GM19043 (cell line): ENCODE data around the gene LIPT2.

Experiments used
- ATAC-seq: cut with Tn5 transposase; IDR thresholded peaks from one replicate; pipeline ENCODE4 v1.9.1; 2021; ENCODE audit warnings: low read depth; ENCODE audit not compliant: unreplicated experiment

The LIPT2 gene

DNA sequence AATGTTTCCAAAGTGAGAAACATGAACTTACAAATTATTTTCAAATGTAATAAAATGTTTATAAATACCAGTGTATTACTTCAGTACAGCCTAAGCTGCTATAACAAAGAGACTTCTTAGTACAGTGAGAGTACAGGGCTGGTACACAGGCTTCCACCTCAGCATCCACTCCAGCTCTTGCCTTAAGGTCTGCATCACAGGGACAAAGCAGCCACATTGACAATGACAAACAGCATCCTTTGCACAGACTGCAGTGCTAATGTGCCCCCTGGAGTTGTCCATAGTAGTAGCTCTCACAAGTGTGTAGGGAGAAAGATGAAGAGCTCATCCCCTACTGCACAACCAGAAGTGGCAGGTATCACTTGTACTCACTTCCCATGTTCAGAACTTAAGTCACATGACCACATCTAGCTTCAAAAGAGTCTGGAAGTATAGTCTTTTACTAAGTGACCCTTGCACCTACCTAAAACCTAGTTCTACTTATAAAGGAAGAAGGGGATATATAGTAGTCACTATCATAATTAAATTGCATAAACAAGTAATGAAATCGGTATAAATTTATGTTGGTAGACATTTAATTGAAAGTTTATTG lies 10.7 kb upstream of the LIPT2 start:
- ATAC-seq: no peak

GRCh38 chr11:74494916-74495315 lies 1.4 kb upstream of the LIPT2 start:
- ATAC-seq: no peak

DNA sequence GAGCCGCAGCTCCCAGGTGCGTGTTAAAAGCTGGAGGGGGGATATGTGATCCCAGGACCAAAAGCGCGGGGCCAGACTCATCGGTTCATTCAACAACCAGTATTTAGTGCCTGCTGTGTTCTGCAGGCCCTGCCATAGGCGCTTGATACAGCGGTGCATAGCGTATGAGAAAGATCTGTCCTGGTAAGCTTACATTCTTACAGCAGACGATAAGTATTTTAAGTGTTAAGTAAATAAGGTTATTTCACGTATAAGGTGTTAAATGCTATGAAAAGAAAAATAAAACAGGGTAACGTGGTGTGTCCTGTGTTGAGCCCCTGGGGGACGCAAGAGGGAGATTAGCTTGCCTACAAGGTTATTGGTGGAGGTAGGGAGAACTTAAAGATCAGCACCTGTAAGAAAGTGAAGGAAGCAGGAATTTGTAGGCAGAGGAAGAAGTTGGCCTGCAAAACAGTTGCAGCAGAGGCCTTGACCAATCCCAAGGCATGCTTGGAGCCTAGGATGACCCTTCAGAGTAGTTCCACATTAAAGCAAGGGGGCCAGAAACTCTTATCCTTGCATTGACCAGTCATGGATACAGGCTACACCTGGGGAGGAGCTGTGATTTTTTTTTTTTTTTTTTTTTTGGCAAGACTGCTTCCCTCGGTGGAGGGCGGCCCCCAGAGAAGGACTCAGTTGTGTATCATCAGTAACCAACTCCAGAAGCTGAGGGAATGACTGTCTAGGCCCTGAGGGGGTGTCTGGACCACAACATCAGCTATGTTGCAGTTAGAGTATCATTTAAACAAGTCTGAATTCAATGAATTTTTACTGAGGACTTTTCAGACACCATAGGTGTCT lies 487 bp upstream of the LIPT2 start:
- ATAC-seq: no peak

GRCh38 chr11:74492084-74492483 lies 1.4 kb downstream of the LIPT2 start:
- no peak for ATAC-seq

GRCh38 chr11:74490941-74491340 lies 2.6 kb downstream of the LIPT2 start:
- no peak for ATAC-seq

GRCh38 chr11:74487875-74488274 lies 5.6 kb downstream of the LIPT2 start:
- no peak for ATAC-seq

- ATAC-seq: no peak
These were observed 7.7 kb downstream of the LIPT2 start for GRCh38 chr11:74485868-74486267.

DNA sequence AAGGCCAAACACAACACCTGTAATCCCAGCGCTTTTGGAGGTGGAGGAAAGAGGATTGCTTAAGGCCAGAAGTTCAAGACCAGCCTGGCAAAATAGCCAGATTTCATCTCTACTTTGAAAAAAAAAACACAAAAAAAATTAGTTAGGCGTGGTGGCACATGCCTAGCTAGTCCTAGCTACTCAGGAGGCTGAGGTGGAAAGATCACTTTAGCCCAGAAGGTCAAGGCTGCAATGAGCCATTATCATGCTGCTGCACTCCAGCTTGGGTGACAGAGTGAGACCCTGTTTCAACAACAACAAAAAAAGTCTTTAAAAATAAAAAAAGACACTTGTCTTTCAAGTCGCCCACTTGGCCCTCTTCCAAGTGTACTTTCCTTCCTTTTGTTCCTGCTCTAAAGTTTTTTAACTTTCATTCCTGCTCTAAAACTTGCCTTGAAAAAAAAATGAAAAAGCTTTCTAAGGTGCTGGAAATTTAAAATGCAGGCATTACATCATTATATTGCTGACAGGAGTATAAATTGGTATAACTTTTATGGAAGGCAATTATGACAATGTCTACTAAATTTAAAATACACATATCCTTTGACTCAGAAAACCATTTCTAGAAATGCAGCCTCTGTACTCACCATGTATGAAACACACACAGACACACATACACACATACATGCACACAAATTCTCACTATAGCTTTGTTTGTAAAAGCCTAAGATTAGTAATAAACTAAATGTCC lies 12.7 kb downstream of the LIPT2 start:
- no peak for ATAC-seq

GRCh38 chr11:74479732-74480123 lies 13.8 kb downstream of the LIPT2 start:
- no peak for ATAC-seq

DNA sequence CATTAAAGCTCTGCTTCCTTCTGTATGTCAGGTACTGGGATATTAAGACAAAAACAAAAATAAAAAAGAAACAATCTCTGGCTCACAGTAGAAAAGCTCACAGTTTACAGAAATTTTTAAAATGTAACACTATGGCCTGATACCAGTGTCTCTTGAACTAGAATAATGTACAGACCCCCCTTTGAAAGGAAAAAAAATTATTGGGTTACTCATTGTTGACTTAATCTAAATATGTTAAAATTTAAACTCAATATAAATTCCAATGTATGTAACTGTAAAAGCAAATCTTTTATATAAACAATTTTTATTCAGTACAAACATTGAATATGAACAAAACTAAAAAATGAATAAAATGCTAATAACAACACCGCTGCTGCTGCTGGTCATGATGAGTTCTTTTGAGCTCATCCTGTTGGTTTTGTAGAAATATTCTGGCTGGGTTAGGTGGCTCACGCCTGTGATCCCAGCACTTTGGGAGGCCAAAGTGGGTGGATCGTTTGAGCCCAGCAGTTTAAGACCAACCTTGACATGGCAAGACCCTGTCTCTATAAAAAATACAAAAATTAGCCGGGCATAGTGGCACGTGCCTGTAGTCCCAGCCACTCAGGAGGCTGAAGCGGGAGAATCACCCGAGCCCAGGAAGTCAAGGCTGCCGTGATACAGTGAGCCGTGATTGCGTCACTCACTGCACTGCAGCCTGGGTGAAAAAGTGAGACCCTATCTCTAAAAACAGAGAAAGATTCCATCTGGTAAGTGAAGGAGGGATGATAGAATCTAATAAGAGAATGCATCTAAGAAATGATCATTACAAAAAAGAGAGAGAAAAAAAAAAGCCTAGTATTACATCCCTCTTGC lies 14.4 kb downstream of the LIPT2 start:
- ATAC-seq: no peak

DNA sequence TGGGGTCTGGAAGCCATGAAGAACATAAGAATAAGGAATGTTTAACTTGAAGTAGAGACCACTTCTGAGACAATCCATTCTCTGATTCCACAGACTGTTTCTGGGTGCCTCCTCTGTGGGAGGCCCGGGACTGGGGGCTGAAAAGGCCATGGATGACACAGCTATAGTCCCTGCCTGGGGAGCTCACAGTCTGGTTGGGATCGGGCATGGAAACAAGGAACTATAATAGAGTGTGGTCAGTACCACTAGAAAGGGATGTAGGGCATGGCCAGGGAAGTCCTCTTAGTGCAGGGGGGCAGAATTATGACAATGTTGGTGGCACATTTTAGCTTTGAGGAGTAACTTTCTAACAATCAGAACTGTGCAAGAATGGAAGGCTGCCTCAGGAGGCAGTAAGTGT lies 17.0 kb downstream of the LIPT2 start:
- ATAC-seq: no peak

DNA sequence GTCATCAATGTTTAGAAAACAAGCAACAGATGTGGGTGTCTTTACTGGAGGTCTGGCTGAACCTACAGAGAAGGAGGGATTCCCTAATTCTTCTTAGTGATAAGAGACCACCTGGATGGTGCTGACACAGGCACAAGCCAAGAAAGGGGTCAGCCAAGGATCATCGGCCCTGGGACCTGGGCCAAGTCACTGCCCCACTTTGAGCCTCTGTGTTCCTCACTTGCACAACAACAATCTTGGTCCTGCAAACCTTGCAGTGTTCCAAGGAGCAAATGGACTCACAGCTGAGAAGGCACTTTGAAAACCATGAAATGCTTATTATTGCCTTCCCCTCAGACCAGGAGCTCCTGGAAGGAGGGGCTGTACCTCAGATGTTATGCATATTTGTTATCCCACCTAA lies 19.2 kb downstream of the LIPT2 start:
- no peak for ATAC-seq

DNA sequence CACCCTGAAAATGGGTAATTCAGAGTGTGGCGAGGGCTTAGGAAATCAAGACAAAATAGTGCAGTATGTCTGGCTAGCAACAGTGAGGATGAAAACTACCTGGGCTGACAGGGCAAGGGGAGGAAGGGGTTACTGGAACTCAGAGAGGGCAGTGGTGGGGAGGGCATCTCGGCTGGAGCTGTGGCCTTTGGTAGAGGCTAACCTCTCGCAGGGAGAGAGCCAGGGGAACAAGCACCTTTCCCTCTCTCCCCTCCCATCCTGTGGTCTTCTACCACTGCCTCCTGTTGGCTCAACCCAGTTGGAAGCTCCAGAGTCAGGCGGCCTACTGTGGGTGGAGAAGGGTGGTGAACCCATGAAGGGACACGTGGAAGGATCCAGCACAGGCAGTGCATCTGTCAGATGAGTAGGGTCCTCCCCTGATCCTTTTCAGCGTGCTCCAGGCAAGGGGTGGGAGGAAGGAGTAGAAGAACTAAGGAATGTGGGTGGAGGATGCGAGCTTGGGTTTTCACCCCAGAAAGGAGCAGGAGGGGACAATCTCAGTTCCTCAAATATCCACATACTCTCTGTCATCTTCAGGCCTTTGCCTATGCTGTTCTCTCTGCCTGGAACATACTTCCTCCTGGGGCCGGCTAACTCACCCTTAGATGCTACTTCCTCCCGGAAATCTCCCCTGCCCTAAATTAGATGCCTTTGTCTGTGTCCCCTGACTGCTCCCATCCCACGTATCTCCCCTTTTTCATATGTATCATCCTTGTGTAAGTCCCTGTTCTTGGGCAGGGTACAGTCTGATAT lies 19.9 kb downstream of the LIPT2 start:
- no peak for ATAC-seq

DNA sequence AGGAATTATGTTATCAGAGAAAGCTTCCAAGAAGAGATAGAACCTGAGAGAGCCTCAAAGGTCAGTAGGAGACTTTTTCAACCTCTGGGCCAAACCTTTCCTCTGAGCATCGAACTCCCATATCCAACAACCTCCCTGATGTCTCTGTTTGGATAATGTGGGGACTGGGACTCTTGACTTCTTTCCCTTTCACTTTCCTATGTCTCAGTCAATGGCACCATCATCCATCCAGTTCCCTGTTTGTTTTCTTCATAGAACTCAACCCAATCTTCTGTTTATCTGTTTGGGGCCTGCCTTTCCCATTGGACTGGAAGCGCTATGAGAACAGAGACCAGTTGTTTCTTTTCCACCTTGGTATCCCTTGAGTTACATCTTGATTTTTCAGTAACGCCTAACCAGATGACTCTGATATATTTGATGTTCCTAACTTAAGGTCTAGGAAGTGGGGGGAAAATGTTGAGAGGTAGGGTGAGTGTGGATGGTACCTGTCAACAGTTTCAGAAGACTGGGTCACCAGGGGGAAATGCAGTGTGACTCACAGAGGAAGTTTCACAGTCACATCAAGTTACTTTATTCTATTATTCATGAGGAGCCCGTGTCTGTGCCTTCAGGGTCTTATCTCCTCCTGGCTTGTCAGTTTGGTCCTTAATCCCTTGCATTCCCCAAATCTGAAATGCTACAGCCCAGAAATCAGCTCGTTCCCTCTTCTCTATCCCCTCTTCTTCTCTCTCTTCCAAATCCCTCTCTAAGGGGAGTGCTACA lies 21.7 kb downstream of the LIPT2 start:
- no peak for ATAC-seq

- no peak for ATAC-seq
These were observed 22.5 kb downstream of the LIPT2 start for GRCh38 chr11:74471037-74471436.

DNA sequence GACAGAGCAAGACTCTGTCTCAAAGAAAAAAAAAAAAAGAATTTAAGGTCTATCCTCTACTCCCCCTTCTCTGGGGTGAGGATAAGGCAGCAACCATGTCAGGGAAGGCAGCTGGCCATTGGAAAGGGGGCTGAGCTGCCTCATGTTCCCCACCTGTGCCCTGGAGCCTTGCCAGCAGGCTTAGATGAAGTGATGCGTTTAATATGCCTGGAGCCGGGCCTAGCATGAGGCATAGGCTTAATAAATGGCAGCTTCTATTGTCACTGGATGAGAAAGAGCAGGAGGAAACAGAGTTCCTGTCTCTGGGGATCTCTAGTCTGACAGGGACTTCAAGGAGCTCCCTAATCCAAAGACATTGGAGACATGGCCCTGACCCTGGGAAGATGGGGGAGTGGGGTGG lies 23.0 kb downstream of the LIPT2 start:
- ATAC-seq: no peak

GRCh38 chr11:74468936-74469335 lies 24.6 kb downstream of the LIPT2 start:
- no peak for ATAC-seq

DNA sequence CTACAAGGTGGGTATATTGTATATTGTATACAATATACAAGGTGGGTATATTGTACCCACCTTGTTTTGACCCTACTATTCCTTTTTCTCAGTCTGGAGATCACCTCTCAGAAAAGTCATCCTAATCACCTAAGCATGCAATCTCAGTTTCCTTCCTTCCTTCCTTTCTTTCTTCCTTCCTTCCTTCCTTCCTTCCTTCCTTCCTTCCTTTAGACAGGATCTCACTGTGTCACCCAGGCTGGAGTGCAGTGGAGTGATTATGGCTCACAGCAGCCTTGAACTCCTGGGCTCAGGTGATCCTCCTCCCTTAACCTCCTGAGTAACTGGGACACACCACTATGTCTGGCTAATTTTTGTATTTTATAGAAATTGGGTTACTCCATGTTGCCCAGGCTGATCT lies 25.0 kb downstream of the LIPT2 start:
- ATAC-seq: no peak

GRCh38 chr11:74468058-74468457 lies 25.5 kb downstream of the LIPT2 start:
- ATAC-seq: no peak
